LNCAP (cell line): ENCODE measurements around the gene MEGF11.

Experiments used
- TF ChIP-seq, protein P1 (sequence below): fragments of 450-650 bp; IDR thresholded peaks from 2 replicates; pipeline ENCODE4 v1.5.1; 2017; ENCODE audit warnings: mild to moderate bottlenecking

Gene MEGF11

DNA sequence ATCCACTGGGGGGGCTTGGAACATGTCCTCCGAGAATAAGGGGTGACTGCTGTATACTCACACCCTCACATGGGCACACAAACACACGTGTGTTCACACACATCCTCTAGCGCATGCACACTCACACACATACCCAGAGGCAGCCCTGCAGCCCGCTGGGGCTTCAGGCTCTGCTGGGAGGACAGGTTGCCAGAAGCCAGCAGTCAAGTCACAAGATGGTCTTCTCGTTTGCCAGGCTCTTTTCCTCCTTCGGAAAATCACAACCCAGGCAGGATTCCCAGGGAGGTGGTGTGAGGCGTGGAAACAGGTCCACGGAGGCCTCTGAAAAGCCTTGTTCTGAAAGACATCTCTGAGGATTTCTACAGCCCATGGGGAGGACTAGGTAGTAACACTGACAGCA, 26.8 kb downstream of the MEGF11 start:
- TF ChIP-seq, protein P1, sequence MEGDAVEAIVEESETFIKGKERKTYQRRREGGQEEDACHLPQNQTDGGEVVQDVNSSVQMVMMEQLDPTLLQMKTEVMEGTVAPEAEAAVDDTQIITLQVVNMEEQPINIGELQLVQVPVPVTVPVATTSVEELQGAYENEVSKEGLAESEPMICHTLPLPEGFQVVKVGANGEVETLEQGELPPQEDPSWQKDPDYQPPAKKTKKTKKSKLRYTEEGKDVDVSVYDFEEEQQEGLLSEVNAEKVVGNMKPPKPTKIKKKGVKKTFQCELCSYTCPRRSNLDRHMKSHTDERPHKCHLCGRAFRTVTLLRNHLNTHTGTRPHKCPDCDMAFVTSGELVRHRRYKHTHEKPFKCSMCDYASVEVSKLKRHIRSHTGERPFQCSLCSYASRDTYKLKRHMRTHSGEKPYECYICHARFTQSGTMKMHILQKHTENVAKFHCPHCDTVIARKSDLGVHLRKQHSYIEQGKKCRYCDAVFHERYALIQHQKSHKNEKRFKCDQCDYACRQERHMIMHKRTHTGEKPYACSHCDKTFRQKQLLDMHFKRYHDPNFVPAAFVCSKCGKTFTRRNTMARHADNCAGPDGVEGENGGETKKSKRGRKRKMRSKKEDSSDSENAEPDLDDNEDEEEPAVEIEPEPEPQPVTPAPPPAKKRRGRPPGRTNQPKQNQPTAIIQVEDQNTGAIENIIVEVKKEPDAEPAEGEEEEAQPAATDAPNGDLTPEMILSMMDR = no peak

DNA sequence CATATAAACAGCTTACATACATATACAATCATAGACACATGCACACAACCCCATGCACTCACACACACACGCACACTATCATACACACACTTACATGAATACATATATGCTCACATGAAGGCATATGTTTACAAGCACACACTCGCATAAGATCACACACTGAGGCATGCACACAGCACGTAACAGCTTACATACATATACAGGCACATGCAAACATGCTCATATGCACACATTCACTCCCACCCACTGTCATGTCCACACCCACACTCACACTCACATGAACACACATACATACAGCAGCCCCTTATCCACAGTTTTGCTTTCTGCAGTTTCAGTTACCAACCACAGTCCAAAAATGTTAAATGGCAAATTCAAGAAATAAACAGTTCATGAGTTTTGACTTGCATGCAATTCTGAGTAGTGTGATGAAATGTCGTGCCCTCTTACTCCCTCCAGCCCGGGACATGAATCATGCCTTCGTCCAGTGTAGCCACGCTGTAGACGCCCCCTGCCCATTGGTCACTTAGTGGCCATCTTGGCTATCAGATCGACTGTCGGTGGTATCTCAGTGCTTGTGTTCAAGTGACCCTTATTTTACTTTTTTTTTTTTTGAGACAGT, 27.8 kb downstream of the MEGF11 start:
- TF ChIP-seq, protein P1 = no peak

DNA sequence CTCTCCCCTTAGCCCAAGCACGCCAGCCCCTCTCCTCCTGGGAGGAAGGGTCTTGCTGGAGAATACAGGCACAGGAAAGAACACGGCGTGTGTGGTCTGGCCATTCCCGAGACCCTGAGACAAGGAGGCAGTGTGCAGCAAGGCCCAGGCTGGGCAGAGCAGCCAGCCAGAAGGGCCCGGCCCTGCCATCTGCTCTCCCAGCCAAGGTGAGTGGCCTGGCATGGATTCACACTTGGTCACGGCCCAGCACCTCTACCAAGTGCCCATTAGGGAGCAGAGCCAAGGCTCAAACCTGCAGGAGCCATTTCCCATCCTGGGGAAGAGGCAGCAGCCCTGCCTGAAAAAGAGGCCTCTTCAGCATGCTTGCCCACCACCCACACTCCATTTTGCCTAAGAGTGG, 28.6 kb downstream of the MEGF11 start:
- TF ChIP-seq, protein P1 = no peak

DNA sequence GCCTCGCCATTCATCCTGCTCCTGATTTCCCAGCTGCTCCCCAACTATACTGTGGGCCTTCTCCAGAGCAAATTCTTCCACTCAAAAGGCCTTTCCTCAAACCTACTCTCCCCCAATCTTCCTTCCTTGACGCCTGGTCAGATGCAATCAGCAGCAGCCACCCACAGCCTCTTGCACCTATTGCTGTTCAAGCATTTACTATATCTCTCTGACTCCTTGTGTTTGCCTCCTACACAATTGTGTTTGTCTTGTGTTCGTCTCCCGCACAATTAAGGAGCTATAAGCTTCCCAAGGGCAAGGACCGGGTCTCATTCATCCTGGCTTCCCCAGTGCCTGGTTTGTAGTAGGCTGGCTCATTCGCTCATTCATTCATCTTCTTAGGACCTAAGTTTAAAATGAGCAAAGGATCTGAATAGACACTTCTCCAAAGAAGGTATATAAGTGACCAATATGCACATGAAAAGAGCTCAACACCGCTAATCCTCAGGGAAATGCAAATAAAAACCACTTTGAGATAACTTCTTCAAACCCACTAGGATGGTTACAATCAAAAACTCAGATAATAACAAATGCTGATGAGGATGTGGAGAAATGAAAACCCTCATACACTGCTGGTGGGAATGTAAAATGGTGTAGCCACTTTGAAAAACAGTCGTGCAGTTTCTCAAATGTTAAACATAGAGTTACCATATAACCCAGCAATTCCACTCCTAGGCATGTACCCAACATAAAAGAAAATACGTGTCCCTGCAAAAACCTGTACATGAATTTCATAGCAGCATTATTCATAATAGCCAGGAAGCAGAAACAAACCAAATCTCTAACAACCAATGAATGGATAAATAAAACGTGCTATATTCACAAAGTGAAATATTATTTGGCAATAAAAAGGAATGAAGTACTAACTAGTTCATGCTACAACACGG, 31.0 kb downstream of the MEGF11 start:
- TF ChIP-seq, protein P1 = no peak

DNA sequence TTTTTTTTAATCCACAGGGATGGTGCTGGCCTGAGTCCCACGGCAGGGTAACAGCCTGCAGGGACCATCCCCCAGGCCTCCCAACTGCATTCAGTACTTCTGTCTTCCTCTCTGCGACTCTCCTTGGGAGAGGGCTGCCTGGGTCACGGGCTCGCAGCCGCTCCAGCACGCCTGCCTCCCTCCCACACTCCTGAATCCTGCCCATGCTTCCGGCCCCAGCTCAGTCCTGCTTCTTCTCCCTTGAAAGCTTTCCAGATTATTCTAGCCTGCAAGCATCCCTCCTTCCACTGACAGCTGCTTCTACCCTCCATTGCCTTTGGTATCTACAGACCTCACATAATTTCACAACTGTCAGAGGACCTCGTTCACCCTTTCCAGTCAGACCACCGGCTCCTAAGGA, 32.4 kb downstream of the MEGF11 start:
- TF ChIP-seq, protein P1 = no peak

DNA sequence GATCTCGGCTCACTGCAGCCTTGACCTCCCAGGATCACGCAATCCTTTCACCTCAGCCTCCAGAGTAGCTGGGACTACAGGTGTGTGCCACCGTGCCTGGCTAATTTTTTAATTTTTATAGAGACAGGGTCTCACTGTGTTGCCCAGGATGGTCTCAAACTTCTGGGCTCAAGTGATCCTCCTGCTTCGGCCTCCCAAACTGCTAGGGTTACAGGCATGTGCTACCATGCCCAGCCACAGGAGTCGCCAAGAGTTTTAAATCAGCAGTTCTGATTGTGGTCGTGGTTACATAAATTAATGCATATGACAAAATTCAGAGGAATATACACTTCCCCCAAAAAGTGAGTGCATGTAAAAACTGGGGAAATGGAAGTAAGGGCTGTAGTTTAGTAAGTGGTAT, 32.9 kb downstream of the MEGF11 start:
- TF ChIP-seq, protein P1 = no peak

DNA sequence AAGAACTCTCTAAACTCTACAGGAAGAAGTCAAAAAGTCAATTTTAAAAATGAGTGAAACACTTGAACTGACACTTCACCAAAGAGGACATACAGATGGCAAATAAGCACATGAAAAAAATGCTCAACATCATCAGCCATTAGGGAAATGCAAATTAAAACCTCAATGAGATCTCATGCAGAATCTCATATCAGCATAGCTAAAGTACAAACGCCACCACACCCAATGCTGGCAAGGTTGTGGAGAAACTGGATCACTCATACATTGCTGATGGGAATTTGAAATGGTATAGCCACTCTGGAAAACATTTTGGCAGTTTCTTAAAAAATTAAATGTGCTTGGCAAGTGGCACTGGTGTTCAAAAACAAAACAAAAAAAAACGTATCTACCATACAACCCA, 34.2 kb downstream of the MEGF11 start:
- TF ChIP-seq, protein P1 = no peak
